NCI-H460 (cell line): ENCODE results near the gene SLC33A1. TPM values are rescaled to one million over a fixed set of nuclear protein-coding genes. Genes with fewer than 3 reads are reported as not detected.

Source experiments
- DNase-seq: peaks from one replicate; pipeline ENCODE4 v3.0.0-alpha.2; 2016; ENCODE audit warnings: low read depth; ENCODE audit errors: extremely low read depth
- total RNA-seq: library from RNA; depleted of rRNA; stranded (reverse); fragments of >200 nt; shearing (Covaris generic); gene quantifications from 2 replicates; pipeline ENCODE4 v1.2.3, GENCODE V29; 2014; rRNA removed

SLC33A1 gene
- total RNA-seq, 1 experiment from 2014 or later, result 30.7 TPM

DNA sequence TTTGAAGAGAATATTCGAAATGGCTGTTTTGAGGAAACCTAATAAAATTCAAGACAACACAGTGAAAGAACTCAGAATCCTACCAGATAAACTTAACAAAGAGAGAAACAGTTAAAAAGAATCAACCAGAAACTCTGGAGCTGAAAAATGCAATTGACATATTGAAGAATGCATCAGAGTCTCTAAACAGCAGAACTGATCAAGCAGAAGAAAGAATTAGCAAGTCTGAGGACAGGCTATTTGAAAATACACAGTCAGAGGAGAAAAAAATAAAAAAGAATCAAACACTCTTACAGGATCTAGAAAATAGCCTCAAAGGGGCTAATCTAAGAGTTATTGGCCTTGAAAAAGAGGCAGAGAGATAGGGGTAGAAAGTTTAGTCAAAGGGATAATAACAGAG is 61.7 kb downstream of the SLC33A1 start:
- no peak for DNase-seq

GRCh38 chr3:155791190-155791589 is 63.0 kb downstream of the SLC33A1 start:
- peak; percentile 8 for DNase-seq

GRCh38 chr3:155790272-155790925 is 63.8 kb downstream of the SLC33A1 start:
- DNase-seq, result no peak

DNA sequence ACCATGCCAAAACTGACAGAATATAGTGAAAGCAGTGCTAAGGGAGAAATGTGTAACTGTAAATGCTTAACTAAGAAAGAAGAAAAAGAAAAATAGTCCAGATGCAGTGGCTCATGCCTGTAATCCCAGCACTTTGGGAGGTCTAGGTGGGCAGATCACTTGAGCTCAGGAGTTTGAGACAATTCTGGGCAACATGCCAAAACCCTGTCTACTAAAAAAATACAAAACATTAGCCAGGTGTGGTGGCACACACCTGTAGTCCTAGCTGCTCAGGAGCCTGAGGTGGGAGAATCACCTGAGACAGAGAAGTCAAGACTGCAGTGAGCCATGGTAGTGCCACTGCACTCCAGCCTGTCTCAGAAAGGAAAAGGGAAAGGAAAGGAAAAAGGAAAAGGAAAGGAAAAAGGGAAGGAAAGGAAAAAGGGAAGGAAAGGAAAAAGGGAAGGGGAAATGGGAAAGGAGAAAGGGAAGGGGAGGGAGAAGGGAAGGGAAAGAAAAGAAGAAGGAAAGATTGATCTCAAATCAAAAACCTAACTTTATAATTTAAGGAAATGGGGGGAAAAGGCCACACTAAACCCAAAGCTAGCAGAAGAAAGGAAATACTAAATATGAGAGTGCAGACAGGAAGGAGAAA is 68.4 kb downstream of the SLC33A1 start:
- DNase-seq, result no peak

GRCh38 chr3:155782390-155782953 is 71.8 kb downstream of the SLC33A1 start:
- no peak for DNase-seq

DNA sequence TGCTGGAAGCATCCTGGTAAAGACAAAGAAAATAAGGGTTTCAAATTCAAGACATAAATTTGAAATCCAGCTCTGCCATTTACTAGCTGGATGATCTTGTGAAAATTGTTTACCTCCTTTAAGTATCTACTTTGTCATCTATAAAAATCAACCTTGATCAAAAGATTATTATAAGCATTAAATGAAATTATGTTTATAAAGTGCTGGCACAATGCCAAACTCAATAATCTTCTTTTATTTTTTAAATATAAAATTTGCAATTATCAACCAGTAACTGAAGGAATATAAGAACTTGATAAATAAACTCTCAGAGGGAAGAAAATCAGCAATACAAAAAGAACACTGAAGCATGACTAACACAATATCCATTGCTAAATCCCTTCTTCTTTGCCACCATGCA is 73.9 kb downstream of the SLC33A1 start:
- no peak for DNase-seq

GRCh38 chr3:155778462-155778861 is 75.8 kb downstream of the SLC33A1 start:
- no peak for DNase-seq

- no peak for DNase-seq
These were observed 81.4 kb downstream of the SLC33A1 start for GRCh38 chr3:155772801-155773200.

- peak; percentile 4 for DNase-seq
These were observed 83.1 kb downstream of the SLC33A1 start for GRCh38 chr3:155771126-155771525.

Other genes with a start within 250 kb of the SLC33A1 start
- gene PLCH1, start 109.4 kb downstream of the SLC33A1 start, total RNA-seq, result 0.79 and 0.81 TPM in 2 replicates
- gene C3orf33, start 48.1 kb downstream of the SLC33A1 start, total RNA-seq, result 10.8 and 11.1 TPM in 2 replicates
- gene GMPS, start 16.2 kb upstream of the SLC33A1 start, total RNA-seq, result 71.8 and 86.4 TPM in 2 replicates